ENCODE results near the gene UBE2O.

Gene UBE2O

GRCh38 chr17:76484228-76484725 is 31.3 kb upstream of the UBE2O start:
- TF ChIP-seq, protein P1, sequence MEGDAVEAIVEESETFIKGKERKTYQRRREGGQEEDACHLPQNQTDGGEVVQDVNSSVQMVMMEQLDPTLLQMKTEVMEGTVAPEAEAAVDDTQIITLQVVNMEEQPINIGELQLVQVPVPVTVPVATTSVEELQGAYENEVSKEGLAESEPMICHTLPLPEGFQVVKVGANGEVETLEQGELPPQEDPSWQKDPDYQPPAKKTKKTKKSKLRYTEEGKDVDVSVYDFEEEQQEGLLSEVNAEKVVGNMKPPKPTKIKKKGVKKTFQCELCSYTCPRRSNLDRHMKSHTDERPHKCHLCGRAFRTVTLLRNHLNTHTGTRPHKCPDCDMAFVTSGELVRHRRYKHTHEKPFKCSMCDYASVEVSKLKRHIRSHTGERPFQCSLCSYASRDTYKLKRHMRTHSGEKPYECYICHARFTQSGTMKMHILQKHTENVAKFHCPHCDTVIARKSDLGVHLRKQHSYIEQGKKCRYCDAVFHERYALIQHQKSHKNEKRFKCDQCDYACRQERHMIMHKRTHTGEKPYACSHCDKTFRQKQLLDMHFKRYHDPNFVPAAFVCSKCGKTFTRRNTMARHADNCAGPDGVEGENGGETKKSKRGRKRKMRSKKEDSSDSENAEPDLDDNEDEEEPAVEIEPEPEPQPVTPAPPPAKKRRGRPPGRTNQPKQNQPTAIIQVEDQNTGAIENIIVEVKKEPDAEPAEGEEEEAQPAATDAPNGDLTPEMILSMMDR (conservative IDR thresholded peaks at IDR 0.05; ENCODE audit: control insufficient read depth, insufficient read depth, low read depth, low read length): no peak
- H3K4me3 ChIP-seq (ENCODE audit: control insufficient read depth, low read depth, low read length): no peak overlapping the region
- DNase-seq (ENCODE audit: low read depth): no peak

DNA sequence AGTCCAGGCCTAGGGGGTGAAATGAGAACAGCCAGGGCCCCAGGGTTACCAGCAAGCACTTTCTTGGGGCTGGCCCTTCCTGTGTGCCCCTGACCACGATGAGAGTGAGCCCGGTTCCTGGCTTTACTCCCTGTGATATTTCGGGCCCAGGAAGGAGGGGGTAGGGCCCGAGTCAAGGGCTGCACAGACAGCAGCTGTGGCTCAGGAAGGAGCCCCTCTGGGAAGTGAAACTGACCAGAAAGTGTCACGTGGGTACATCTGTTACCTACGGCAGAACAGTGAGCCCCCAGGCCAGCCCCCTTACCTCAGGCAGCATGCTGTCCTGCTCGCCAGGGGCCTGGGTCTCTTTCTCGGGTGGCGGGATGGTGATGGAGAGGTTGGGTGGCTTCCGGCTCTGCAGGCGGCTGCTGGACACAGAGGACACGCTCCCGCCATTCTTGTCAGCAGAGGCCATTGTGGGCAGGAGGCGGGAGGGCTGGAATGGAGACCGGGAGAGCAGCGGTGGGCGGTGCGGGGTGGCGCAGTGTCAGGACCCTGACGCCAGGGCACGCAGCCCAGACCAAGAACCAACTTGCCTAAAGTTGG is 28.2 kb upstream of the UBE2O start:
- DNase-seq (ENCODE audit: low read depth): no peak
- H3K4me3 ChIP-seq (ENCODE audit: control insufficient read depth, low read depth, low read length): no peak overlapping the region
- TF ChIP-seq, protein P1 (conservative IDR thresholded peaks at IDR 0.05; ENCODE audit: control insufficient read depth, insufficient read depth, low read depth, low read length): no peak

GRCh38 chr17:76480632-76481031 is 27.7 kb upstream of the UBE2O start:
- H3K4me3 ChIP-seq (ENCODE audit: control insufficient read depth, low read depth, low read length): no peak overlapping the region
- no peak for DNase-seq (ENCODE audit: low read depth)
- TF ChIP-seq, protein P1 (conservative IDR thresholded peaks at IDR 0.05; ENCODE audit: control insufficient read depth, insufficient read depth, low read depth, low read length): no peak

GRCh38 chr17:76479515-76480060 is 26.6 kb upstream of the UBE2O start:
- H3K4me3 ChIP-seq (ENCODE audit: control insufficient read depth, low read depth, low read length): no peak overlapping the region
- DNase-seq (ENCODE audit: low read depth): no peak
- TF ChIP-seq, protein P1 (conservative IDR thresholded peaks at IDR 0.05; ENCODE audit: control insufficient read depth, insufficient read depth, low read depth, low read length): no peak

- H3K4me3 ChIP-seq (ENCODE audit: control insufficient read depth, low read depth, low read length): no peak overlapping the region
- no peak for DNase-seq (ENCODE audit: low read depth)
- TF ChIP-seq, protein P1 (conservative IDR thresholded peaks at IDR 0.05; ENCODE audit: control insufficient read depth, insufficient read depth, low read depth, low read length): no peak
Observed at GRCh38 chr17:76478730-76479514, 26.0 kb upstream of the UBE2O start.

DNA sequence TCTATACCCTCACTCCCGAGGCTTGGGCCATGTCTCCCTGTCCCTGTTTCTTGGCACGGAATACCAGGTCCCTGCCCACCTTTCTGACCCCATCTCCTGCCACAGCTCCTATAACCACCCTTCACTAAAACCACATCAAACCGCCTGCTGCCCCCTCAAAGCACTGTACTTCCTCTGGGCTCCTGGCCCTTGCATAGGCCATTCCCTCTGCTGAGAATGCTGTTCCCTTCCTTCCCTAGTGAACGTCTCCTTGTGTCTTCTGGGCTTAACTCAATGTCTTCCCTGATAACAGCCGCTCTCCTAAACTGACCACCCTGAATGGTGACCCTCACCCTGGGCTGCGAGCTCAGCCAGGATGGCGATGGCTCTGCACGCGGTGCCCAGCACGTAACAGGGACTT is 25.1 kb upstream of the UBE2O start:
- TF ChIP-seq, protein P1 (conservative IDR thresholded peaks at IDR 0.05; ENCODE audit: control insufficient read depth, insufficient read depth, low read depth, low read length): no peak
- DNase-seq (ENCODE audit: low read depth): no peak
- H3K4me3 ChIP-seq (ENCODE audit: control insufficient read depth, low read depth, low read length): no peak overlapping the region

Data from fibroblast of mammary gland (primary cell).